ENCODE measurements around the gene ZNF684.
"Not testable (repeated sequence)": the region's sequence is repeated elsewhere in the genome, so short reads cannot be mapped to it uniquely, and the experiment has no call there.

Gene ZNF684

GRCh38 chr1:40574805-40575204 lies 43.4 kb downstream of the ZNF684 start:
- DNase-seq (ENCODE audit: low spot score): not testable (repeated sequence)

- DNase-seq (ENCODE audit: low spot score): no peak
Observed at GRCh38 chr1:40575336-40575735, 43.9 kb downstream of the ZNF684 start.

DNA sequence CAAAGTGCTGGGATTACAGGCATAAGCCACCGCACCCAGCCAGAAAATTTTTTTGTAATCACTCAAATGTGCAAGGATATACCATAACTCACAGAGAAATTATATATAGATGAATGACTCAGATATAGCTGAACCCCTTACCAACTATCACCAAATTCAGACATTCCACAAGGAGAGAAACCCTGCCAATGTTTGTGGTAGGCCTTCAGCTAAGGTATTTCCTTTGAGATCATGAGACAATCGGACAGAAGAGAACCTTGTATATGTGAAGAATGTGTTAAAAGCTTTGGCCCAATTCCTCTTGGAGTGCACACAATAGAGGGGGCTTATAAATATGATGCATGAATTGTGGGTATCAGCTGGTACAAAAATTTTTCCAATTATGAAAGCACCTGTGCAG lies 50.7 kb downstream of the ZNF684 start:
- no peak for DNase-seq (ENCODE audit: low spot score)

- DNase-seq (ENCODE audit: low spot score): no peak
Observed at GRCh38 chr1:40583980-40584379, 52.5 kb downstream of the ZNF684 start.

GRCh38 chr1:40588586-40588985 lies 57.1 kb downstream of the ZNF684 start:
- no peak for DNase-seq (ENCODE audit: low spot score)

GRCh38 chr1:40592107-40592803 lies 60.8 kb downstream of the ZNF684 start:
- peak; percentile 17 for DNase-seq (ENCODE audit: low spot score)

DNA sequence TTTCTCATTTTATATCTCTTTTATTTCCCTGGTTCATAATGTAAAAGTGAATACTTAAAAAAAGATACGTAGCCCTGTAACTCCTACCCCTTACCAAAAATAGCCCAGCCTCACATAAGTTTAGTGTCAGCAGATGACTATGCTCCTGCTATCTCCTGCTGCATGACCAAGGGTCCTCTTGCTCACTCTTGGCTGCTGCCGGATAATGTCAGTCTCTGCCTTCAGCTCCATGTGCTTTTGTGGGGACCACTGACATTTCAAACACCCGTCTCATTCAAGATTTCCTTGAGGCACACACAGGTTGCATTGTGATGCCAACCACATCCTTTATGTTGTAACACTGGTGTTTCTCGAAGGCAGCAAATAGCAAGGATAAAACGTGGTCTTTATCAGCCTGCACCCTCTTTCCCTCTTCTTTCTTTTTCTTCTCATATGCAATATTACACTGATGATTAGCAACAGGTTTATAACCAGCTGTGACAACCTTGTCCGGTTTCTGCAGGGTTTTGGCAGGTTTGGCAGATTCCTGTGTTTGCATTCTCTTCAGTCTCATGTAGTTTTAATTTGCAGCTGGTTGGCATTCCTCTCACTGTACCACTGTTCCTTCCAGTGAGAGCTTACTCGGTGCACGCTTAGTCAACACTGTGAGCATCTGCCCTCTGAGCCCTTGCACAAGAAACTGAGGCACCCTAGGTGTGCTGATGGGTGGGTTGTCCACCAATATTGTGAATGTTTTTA lies 62.2 kb downstream of the ZNF684 start:
- no peak for DNase-seq (ENCODE audit: low spot score)

DNA sequence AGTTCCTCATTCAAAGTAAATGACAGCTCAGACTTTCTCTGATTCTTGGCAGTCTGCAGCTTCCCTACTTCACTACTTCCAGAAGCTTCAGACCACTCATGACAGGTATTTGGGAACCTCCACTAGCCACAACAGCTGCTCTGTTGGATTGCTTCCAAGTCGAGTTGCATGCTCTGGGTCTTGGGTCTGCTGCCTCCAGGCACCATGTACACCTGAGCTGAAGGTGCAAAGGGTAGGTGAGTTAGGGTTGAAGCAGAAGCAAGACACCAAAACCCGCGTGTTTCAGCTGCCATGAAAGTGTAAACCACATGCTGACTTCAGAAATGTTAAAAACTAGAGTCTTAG lies 62.7 kb downstream of the ZNF684 start:
- no peak for DNase-seq (ENCODE audit: low spot score)

GRCh38 chr1:40595623-40596022 lies 64.2 kb downstream of the ZNF684 start:
- no peak for DNase-seq (ENCODE audit: low spot score)

Data from CD4-positive, alpha-beta T cell treated with Interleukin-15 for 4 hours (primary cell).